H4 (cell line): ENCODE data around the gene SEC16A. TPM values are rescaled to one million over a fixed set of nuclear protein-coding genes. Genes with fewer than 3 reads are reported as not detected.

Source experiments
- DNase-seq: peaks from one replicate; pipeline ENCODE4 v3.0.0-alpha.2; 2015; ENCODE audit warnings: low spot score
- total RNA-seq: library from RNA; depleted of rRNA; stranded (reverse); fragments of >200 nt; shearing (Covaris generic); gene quantifications from 2 replicates; pipeline ENCODE4 v1.2.3, GENCODE V29; 2014

SEC16A gene
- total RNA-seq, 1 experiment from 2014 or later, result 19.0 TPM

DNA sequence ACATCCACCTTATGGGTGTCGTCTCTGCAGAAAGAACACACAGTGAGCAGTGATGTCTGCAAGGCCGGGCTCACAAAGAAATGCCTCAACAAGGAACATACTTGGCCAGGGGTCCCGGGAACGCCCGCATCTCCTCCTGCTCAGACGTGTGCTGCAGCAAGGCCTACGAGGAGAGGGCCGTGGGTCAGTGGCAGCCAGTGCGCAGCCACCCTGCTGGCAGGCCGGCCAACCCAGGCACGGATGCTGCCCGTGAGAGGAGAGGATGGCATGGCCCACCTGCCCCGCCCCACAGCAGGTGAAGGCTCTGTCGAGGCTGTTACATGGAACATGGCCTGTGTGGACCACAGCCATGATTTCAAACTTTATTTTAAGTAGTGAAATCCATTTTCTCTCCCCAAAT, 19.3 kb downstream of the SEC16A start:
- DNase-seq, result no peak

DNA sequence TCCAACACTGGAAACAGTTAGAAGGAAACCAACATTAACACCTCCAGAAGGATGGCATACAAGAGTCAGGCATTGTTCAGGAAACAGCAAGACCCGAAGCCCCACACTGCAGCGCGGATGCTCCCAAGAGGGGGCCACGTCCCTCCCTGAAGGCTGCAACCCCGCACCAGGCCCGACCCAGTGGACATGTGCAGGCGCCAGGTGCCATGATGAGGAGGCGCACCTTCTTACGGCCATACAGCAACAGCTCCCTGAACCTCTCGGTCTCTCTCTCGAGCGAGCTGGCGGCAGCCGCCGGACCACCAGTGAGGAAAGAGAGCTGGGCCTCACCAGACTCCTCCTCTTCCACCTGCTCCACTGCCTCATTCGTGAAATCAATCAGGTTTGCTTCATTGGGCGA, 20.2 kb downstream of the SEC16A start:
- DNase-seq, result no peak

DNA sequence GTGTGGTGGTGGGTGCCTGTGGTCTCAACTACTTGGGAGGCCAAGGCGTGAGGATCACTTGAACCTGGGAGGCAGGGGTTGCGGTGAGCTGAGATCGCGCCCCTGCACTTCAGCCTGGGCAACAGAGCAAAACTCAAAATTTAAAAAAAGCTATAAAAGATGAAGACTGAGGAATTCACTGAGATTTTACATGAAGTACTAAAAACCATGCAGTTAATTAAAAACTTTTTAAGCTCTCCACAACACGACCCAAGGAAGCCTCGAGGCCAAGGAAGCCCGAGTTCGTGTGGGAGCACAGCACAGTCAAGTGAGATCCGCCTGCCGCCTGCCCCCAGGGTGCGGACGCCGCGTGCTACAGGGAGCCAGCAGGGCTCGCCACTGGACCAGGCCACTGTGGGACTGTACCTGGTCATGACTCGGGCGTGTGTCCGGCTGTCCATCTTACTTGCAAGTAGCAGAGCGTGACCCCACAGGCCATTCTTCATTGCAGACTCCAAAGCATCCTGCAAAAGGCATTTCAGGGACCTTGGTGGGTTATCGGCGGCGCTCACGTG, 22.0 kb downstream of the SEC16A start:
- DNase-seq, result no peak

DNA sequence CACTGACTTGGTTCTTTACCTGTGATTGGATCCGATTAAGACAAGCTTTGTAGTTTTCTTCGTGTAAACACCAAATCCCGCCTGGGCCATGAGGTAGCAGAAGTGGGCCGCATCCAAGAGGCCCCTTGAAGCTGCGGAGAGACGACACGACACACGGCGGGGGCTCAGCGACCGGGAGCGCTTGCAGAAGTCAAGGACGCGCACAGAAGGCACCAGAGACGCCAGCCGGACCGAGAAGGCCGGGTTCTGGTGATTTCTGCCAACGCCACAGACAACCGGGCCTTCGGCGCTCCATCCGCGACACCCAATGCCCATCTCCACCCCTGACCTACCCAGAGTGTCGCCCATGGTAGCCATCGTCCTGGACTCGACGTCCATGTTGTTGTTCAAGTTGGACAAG, 23.4 kb downstream of the SEC16A start:
- no peak for DNase-seq

DNA sequence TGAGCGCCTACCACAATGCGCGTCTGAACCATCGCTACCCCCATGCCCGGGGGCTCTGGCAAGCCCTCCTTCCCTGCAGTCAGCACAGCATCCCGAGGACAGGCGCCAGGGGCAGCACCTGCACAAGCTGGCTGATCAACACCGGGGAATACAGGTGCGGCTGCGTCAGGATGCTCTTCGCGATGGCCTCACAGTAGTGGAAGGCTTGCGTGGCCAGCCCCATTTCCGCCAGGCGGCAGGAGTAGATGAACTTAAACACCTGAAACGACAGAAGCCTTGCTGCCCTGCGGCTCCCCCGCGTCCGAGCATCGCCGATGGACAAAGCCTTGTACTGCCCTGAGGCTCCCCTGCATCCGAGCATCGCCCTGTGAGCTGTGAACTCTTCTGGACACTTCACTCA, 25.5 kb downstream of the SEC16A start:
- no peak for DNase-seq

DNA sequence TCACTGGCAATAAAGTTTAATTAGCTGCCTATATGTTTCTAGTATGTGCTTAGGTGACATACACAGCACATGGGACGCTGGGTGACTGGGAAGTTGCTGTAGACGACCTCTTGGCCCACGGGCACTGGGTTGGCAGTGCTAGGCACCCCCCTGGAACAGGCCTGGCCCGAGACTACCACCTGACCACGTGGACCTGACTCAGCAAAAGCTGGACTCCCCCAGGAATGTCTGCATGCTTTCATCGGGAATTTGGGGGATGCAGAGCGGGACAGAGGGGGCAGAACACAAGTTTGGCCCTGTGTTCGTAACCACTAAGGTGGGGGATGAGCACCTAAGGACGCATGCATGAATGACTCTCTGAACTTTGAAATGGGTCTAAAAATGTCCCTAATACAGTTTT, 26.6 kb downstream of the SEC16A start:
- DNase-seq, result no peak

DNA sequence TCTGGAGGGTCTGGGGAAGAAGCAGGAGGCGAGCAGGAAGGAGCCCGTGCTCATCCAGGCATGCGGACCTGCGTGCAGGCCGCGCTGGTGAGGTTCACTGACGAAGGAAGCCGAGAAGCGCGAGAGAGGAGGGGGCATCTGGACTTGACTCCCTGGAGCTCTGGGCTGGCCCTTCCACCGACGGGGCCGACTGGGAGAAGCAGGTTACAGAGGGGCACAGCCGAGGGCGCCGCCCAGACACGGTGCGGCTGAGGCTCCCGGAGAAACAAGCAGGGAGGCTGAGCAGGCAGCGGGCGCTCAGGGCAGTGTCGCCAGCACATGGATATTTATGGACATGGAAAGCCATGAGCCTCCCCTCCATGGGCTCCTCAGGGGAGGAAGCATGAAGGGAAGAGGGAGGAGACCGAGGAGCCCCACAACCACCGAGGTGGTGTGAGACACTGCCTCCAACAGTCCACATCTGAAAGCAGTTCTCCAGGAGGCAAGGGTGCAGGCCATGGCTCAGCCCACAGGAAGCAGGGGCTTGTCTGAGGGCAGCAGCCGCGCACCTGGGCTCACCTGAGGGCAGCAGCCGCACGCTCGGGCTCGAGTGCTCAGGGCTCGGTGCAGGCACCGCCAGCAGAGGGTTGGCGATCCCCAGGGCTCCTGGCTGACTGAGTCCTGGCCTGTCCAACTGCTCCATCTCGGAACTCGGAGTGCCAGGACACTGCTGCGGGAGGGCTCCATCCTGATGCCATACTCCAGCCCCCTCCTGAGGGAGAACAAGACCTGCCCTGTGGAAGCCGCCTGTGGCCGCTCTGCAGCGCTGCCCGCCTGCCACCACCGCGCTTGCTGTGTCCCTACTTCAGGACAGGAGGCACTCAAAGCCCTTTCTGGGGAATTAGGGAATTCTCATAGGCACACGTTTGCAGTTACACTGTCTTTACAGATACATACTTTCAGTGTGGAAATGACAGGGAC, 27.5 kb downstream of the SEC16A start:
- no peak for DNase-seq

DNA sequence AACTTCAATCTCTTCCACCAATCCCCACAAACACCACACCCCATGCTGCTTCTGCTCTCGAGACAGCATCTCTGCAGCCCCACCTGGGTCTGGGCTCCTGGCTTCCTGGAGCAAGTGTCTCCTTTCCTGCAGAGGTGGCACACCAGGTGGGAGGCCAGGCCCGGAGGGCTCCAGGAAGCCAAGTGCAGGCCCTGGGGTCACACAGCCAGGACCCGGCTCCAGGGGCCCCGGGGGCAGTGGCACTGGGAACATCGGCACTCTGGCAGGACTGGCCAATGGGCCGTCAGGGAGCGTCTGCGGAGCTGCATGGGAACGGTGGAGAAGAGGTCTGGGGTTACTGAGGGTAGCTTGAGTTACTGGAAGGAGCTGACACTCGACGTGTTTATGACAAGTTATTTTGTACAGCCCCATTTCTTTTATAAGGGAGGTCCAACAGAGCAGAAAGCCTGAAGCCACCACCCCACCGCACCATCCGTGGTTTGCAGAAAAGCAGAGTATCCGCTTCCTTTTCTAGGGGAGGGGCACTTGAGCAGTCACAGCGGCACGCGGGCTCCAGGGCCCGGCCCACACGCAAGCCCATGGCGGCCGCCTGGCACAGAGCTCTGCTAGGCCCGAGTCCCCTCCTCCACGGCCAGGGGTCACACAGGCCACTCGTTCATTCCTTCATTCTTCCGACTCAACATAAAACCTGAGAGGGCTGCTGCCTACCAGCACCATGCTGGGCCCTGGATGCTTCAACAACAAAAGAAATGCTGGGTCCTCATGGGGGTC, 28.6 kb downstream of the SEC16A start:
- DNase-seq, result no peak

DNA sequence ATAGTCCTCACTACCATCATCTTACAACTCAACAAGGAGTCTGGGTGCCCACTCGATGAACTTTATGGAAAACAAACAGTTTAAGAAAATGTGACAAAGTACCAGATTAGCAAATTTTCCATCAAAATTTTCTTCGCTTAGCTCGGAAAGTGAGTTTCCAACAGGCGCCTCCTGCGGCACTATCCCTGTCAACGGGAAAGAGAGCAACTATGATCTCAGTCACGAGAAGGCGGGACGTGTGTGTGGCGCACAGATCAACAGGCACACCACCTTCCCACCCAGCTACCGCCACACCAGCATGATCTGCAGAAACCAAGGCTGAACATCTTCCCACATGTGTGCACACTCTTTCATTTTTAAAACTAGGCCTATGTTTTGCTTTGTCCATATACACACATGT, 29.5 kb downstream of the SEC16A start:
- no peak for DNase-seq

DNA sequence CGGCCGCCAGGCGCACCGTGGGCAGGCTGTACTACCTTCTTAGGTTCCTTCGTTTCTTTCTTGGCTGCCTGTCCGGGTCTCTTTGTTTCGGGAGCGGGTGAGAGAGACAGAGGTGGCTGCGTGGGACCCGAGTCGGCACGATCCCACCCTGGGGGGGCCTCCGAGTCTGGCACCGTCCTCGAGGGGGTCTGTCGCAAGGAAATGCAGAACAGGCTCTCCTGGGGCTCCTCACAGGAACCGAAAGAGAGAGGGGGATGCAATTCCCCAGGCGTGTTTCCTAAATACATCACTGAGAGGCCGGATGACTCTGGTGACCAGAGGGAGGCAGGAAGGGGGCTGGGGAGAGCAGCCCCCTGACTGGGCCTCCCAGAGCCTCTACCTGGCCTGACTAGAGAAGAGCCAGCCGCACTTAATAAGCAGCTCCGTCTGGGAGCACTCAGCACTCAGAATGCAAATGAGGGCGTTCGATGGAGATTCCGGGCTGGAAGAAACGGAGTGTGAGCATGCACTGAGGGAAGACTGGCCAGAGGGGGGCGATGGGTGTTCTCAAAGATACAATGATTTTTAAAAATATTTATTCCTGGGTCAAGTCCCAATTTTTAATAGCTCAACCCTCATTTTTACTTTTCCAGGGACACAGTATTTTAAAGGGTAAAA, 31.5 kb downstream of the SEC16A start:
- no peak for DNase-seq

DNA sequence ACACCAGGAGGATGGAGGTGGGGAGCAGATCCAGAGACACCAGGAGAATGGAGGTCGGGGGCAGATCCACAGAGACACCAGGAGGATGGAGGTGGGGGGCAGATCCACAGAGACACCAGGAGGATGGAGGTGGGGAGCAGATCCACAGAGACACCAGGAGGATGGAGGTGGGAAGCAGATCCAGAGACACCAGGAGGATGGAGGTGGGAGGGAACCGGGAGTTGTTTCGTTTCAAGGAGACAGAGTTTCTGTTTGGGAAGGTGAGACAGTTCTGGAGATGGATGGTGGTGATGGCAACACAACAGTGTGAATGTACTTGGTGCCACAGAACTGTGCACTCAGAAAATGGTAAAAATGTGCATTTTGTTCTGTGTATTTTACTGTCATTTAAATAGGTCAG, 34.2 kb downstream of the SEC16A start:
- DNase-seq, result no peak

DNA sequence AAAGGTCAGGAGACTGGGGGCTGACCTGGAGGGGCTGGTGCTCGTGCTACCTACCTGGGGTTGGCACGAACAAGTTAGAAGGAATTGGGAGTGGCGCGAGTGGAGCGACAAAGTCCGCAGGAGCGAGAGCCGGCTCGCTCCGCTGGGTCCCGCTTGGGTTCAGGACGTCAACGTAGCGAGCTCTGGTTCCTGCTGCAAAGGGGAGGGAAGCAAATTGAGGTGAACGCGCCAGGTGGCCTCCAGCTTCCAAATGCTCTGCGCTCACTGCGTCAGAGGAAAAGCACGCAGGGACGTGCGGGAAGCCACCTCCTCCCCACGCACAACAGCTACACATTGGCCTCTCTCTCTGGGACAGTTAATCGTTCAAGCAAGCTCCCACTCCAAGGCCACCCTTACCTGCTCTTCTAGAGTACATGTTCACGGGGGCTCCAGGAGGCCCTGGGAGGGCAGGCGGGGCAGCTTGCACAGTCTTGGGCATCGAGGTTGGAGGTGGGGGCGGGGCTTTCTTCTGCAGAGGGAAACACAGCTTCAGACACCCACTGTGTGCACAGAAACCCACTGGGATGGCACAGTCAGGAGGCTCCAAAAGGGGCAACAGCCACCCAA, 35.6 kb downstream of the SEC16A start:
- no peak for DNase-seq

DNA sequence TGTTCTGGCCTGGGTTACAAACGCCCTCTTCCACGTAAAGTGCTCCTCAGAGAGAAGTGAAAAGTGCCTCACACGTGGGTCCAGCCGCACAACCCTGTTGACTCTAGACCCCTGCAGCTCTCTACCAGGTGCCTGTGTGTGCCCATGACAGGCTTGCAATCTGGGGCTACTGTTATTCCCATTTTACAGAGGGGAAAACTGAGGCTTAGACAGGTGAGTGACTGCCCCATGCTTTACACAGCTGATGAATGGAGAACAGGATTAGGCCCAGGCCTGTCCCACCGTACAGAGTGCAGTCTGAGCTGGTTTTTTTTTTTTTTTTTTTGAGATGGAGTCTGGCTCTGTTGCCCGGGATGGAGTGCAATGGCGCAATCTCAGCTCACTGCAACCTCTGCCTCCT, 37.0 kb downstream of the SEC16A start:
- no peak for DNase-seq

DNA sequence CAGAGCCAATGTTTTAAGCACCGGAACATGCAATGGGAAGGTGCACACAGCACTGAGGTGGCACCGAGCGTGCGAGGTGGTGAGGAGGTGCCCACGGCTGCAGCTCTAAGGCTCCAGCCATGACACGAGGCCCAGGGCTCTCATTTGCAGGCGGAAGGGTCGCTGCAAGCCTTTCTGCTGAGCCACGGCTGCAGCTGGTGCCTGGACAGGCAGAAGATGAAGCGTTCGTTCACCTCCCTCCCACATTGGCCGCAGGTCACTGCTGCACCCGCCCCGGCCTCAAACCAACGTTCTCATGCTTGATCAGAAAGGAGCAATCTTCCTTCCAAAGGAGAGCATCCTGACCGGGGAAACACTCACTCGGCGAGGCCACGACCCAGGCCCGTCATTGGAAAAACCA, 38.7 kb downstream of the SEC16A start:
- DNase-seq, result no peak

DNA sequence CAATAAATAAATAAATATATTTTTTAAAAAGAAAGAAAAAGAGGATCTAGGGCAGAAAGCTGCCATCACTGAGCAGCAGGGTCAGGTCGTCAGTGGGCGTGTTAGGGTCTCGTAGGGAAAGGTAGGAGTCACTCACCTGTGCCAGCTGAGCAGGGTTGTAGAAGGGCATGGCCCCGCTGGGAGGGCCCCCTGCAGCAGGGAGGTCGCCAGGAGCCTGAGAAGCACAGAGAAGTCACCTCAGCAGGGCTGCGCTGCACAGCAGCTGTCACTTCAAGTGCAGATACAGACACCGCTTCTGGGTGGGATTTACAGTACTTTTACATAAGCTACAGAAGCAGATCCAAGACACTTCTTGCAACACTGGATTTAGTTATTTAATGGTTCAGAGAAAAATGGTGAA, 39.2 kb downstream of the SEC16A start:
- DNase-seq, result no peak

DNA sequence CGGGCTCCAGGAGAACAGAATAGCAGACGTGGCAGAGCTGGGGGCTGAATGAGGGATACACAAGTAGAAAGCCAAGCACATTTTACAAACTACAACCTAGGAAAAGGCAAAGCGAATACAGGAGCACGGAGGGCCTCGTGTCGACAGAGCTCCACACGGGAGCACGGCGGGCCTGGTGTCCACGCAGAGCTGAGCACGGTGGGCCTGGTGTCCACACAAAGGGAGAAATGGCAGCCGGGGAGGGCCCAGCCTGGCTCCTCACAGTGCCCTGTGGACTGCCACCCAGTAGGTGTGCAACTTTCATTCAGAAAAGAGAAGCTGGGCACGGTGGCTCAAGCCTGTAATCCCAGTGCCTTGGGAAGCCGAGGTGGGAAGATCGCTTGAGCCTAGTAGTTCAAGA, 39.8 kb downstream of the SEC16A start:
- DNase-seq, result no peak

DNA sequence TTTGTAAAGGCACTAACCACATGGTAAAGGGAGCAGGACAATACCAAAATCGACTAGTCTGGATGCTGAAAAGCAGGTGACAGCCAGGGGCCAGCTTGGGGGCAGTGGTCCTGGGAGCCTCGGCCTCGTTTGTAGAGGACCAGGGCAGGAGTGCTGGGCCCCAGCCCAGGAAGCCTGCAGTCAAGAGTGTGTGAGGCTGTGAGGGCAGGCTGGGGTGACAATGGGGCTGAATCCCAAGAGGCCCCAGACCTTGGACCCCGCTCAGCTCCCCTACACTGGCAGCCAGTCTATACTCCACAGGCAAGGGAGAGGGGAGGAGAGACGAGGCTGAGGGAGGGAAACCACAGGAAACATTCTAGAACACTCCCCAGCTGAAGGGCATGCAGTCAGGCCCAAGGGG, 40.6 kb downstream of the SEC16A start:
- DNase-seq, result no peak

DNA sequence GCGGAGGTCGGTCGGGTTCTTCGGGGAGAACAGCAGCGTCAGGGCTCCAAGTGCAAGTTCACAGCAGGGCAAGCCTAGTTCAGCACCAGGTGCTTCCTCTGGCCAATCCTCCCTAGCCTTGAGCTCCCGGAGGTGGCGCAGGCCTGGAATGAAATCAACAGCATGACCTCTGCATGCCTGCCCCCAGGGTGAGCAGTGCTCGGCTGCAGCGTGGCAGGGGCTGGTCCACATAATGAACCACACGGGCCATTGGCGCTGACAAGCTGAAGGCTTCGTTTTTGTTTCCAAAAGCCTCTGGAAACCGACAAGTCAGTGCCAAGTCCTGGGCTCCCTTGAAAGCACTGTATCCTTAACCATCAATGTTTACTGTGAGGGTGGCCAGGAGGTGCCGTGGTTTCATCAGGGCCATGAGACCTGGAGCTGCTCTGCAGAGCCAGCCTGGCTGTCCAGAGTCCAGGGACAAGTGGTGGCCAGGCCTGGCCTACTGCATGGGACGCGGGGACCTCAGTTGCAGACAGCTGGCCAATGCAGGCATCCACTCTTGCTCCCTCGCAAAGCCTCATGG, 41.1 kb downstream of the SEC16A start:
- no peak for DNase-seq

DNA sequence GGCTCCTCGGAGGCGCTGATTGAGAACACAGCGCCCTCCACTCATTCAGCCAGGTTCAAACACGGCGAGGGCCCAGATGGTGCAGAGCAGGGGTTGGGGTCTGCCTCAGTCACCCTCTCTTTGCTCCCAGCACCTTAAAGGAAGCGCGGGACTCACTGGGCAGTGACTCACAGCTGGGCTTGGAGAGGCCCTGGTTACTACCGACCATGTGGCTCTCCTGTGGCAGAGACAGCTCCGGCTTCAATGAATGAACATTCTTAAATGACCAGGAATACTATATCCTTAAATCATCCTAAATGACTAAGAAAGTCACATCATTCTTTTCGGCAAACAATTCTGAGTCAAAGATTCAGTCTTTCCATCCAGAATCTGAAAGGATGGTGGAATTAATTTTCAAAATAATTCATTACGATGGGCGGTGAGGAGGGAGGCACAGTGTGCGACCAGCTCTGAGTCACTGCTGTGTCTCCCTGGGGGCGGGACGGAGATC, 41.6 kb downstream of the SEC16A start:
- DNase-seq, result no peak

DNA sequence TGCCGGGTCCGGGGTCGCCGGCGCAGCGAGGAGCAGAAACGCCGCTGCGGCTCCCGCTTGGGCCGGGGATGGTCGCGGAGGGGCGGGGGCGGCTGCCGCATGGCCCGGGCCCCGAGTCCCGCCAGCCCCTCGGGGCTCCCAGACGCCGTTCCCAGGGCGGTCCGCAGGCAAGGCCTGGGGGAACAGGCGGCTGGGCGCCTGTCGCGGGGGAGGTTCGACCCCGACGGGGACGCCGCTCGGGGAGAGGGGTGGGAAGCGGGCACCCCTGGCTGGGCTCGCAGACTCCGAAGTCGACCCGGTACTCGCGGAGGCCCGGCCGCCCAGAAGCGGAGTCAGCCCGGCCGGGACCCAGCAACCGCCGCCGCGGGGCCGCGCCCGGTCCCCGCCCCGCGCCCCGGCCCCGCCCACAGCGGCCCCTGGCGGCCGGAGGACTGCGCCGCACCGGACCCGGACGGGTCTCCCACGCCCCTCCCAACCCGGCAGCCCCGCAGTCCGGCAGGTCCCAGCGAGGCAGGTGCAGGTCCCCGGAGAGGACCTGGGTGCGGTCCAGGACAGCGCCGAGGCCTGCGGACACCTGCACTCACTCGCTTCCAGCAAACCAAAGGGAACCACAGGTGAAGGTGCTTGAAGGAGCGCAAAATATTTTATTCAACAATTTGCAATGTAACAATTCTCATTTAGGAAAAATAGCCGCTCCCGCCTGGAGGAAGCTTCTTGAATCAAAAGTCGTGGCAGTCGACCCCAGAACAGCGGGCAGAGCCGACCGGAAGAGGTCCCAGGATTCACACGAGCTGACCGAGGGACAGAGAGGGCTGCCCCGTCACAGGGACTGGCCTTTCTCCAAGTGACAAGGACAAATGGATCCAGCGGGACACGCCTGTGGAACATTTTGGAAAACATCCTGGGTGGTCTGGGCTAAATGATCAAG, 43.1 kb downstream of the SEC16A start, which contains the start of gene INPP5E:
TSS of gene INPP5E (minus strand) at position 365 of the 928 bp plus-strand sequence. CDS start 426 bp downstream, outside the sequence.
- DNase-seq, result no peak
